Body of pancreas (tissue), 4 donors: ENCODE measurements around the gene MAP10.

Experiments
- POLR2A ChIP-seq, 3 donors: fragments of 450-650 bp; IDR thresholded peaks; one replicate each; pipeline ENCODE4 v1.6.1; 2016; ENCODE audit warnings: antibody characterized with exemption in 3 of 3, mild to moderate bottlenecking in 2 of 3
- TF ChIP-seq, protein P1 (sequence below), 7 experiments: fragments of 450-650 bp in 4 of 7; fragments of 200-600 bp in 3 of 7; sonication (generic) in 3 of 7; IDR thresholded peaks; one replicate each; pipeline ENCODE4 v1.5.1; 2016 to 2019; ENCODE audit warnings: antibody characterized with exemption in 7 of 7

DNA sequence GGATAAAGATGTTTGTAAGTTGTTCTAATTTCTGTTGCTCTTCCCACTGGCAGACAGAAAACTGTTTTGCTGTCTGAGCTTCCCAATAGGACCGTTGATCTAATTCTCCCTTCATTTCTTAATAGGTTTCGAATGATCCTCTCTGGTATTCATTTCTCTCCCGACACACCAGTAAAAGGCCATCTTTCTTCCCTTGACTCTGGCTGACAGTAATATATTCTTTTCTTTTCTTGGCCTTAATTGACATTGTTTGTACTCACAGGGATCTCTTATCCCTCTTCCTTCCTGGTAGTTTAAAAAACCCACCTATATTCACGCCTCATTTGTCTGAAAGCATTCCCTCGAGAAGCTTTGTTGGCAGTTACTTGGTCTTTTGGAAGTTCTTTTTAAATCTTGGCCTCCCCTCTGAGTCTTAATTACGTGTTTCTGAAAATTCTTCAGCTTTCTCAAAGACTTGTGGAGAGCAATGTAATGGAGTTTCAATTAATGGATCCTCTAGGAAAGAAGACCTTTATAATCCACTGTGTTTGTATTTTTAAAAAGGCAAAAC lies 40.3 kb downstream of the MAP10 start:
- TF ChIP-seq, protein P1, sequence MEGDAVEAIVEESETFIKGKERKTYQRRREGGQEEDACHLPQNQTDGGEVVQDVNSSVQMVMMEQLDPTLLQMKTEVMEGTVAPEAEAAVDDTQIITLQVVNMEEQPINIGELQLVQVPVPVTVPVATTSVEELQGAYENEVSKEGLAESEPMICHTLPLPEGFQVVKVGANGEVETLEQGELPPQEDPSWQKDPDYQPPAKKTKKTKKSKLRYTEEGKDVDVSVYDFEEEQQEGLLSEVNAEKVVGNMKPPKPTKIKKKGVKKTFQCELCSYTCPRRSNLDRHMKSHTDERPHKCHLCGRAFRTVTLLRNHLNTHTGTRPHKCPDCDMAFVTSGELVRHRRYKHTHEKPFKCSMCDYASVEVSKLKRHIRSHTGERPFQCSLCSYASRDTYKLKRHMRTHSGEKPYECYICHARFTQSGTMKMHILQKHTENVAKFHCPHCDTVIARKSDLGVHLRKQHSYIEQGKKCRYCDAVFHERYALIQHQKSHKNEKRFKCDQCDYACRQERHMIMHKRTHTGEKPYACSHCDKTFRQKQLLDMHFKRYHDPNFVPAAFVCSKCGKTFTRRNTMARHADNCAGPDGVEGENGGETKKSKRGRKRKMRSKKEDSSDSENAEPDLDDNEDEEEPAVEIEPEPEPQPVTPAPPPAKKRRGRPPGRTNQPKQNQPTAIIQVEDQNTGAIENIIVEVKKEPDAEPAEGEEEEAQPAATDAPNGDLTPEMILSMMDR (IDR thresholded peaks at IDR 0.05) = no peak
- no peak for TF ChIP-seq POLR2A (IDR thresholded peaks at IDR 0.05)
